ENCODE results near the gene CCNI2.

The CCNI2 gene

DNA sequence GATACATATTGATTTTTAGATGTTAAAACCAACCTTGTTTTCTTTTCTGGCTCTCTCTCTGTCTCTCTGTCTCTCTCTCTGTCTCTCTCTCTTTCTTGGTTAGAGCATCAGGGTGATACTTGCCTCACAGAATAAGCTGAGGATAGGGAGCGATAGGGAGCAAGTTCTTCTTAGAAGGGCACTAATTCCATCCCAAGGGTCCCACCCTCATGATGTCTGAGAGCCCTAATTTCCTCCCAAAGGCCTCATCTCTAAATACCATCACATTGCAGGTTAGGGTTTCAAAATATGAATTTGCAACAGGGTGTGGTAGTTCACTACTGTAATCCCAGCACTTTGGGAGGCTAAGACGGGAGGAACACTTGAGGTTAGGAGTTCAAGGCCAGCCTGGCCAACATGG, 5.1 kb upstream of the CCNI2 start:
- DNase-seq (ENCODE audit: low read depth), result no peak
- TF ChIP-seq, protein P1, sequence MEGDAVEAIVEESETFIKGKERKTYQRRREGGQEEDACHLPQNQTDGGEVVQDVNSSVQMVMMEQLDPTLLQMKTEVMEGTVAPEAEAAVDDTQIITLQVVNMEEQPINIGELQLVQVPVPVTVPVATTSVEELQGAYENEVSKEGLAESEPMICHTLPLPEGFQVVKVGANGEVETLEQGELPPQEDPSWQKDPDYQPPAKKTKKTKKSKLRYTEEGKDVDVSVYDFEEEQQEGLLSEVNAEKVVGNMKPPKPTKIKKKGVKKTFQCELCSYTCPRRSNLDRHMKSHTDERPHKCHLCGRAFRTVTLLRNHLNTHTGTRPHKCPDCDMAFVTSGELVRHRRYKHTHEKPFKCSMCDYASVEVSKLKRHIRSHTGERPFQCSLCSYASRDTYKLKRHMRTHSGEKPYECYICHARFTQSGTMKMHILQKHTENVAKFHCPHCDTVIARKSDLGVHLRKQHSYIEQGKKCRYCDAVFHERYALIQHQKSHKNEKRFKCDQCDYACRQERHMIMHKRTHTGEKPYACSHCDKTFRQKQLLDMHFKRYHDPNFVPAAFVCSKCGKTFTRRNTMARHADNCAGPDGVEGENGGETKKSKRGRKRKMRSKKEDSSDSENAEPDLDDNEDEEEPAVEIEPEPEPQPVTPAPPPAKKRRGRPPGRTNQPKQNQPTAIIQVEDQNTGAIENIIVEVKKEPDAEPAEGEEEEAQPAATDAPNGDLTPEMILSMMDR (IDR thresholded peaks at IDR 0.05; ENCODE audit: control insufficient read depth, insufficient read depth, low read depth, low read length, missing control alignments), result no peak
- H3K4me3 ChIP-seq (ENCODE audit: control insufficient read depth, low read depth, low read length), result no peak overlapping the region

DNA sequence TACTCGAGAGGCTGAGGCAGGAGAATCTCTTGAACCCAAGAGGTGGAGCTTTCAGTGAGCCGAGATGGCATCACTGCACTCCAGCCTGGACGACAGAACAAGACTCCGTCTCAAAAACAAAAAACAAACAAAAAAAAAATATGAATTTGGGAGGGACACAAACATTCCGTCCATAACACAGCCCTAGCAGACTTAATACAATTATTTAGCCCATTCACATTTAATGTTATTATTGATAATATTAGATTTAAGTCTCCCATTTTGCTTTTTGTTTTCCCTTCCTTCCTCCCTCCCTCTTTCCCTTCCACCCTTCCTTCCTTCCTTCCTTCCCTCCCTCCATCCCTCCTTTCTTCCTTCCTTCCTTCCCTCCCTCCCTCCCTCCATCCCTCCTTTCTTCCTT, 4.6 kb upstream of the CCNI2 start:
- TF ChIP-seq, protein P1 (IDR thresholded peaks at IDR 0.05; ENCODE audit: control insufficient read depth, insufficient read depth, low read depth, low read length, missing control alignments), result no peak
- H3K4me3 ChIP-seq (ENCODE audit: control insufficient read depth, low read depth, low read length), result no peak overlapping the region
- DNase-seq (ENCODE audit: low read depth), result no peak

DNA sequence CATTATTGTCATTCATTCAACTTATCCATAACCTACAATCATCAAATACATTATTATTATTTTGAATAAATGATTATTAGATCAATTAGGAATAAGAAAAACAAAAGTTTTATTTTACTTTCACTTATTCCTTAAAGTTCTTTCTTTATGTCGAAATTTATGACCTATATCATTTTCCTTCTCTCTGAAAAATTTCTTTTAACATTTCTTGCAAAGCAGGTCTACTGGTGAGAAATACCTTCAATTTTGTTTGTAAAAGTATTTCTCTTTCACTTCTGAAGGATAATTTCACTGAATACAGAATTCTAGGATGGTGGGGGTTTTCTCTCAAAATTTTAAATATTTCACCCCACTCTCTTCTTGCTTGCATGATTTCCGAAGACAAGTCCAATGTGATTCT, 2.6 kb upstream of the CCNI2 start:
- no peak for DNase-seq (ENCODE audit: low read depth)
- TF ChIP-seq, protein P1 (IDR thresholded peaks at IDR 0.05; ENCODE audit: control insufficient read depth, insufficient read depth, low read depth, low read length, missing control alignments), result no peak
- no peak overlapping the region for H3K4me3 ChIP-seq (ENCODE audit: control insufficient read depth, low read depth, low read length)

DNA sequence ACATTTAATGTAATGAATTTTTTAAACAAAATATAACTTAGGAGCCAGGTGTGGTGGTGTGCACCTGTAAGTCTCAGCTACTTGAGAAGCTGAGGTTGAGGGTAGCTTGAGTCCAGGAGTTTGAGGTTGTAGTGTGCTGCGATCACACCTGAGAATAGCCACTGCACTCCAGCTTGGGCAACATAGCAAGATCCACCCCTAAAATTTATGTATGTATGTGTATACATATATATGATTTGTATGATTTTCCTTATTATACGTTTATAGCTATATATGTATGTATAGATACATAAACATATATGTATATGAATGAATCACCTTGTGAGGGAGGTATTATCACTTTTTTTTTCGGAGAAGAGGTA, 653 bp upstream of the CCNI2 start:
- TF ChIP-seq, protein P1 (IDR thresholded peaks at IDR 0.05; ENCODE audit: control insufficient read depth, insufficient read depth, low read depth, low read length, missing control alignments), result no peak
- no peak for DNase-seq (ENCODE audit: low read depth)
- no peak overlapping the region for H3K4me3 ChIP-seq (ENCODE audit: control insufficient read depth, low read depth, low read length)

DNA sequence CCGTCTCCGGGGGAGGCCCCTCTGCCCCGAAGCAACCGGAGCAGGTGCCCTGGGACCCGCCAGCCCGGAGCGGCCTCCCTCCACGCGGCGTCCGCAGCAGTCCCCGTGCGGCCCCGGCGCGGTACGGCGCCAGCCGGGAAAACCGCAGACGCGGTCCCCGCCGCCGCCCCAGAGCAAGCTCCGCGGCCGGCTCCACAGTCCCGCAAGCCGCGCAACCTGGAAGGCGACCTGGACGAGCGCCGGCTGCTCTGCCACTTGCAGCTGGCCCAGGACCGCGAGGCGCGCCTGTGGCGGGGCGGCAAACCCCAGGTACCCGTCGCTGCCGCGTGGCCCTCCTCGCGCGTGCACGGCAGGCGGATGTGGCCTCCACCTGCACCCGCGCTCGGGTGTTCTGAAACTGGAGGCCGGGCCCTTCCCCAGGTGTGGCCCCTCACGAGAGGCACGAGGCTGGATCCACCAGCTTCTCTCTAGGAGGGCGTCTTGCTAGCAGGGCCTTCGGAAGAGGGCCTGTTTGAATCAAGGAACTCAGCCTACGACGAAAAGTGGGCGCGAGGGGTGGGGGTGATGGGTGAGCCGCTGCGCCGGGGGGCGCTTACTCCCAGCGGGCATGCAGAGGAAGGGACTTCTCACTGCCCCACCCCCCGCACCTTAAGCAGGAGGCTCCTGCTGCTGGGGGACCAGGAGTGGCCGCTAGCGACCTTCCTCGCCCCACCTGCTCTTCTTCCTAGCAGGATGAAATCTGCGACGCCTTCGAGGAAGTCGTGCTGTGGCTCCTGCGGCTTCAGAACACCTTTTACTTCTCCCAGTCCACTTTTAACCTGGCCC, 602 bp downstream of the CCNI2 start:
- TF ChIP-seq, protein P1 (IDR thresholded peaks at IDR 0.05; ENCODE audit: control insufficient read depth, insufficient read depth, low read depth, low read length, missing control alignments), result no peak
- no peak overlapping the region; the same call in 1 of the 2 replicates for H3K4me3 ChIP-seq (ENCODE audit: control insufficient read depth, low read depth, low read length)
- no peak for DNase-seq (ENCODE audit: low read depth)

DNA sequence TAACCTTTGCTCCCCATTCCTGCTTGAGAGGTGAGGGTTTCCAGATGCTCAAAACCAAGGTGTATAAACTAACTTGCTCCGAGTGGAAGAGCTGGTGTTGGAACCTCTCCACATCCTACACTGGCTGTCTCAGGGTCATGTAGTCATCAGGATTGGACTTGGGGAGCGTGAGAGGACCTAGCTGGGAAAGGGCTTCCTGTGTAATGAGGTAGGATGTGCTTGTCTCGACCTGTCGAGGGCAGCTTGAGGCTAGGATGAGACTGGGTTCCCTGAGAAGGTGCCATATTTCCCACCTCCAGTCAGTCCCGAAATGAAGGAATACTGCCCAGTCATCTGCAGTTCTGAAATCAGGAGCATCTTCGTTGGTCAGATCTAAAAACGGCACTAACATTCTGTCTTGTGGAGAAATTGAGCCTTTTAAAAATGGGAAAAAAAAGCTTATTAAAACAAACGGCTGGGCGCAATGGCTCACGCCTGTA, 1.3 kb downstream of the CCNI2 start:
- TF ChIP-seq, protein P1 (IDR thresholded peaks at IDR 0.05; ENCODE audit: control insufficient read depth, insufficient read depth, low read depth, low read length, missing control alignments), result no peak
- H3K4me3 ChIP-seq (ENCODE audit: control insufficient read depth, low read depth, low read length), result no peak overlapping the region

More for the DNA sequence above, 1.3 kb downstream of the CCNI2 start:
- no peak for DNase-seq (ENCODE audit: low read depth)
